HG03469 (cell line): ENCODE data around the gene DPYSL3.
"Not testable (repeated sequence)": the region's sequence is repeated elsewhere in the genome, so short reads cannot be mapped to it uniquely, and the experiment has no call there.

ENCODE experiments used
- ATAC-seq: cut with Tn5 transposase; IDR thresholded peaks from one replicate; pipeline ENCODE4 v1.9.1; 2021; ENCODE audit warnings: mild to moderate bottlenecking, moderate library complexity, moderate number of reproducible peaks; ENCODE audit not compliant: unreplicated experiment

The DPYSL3 gene

DNA sequence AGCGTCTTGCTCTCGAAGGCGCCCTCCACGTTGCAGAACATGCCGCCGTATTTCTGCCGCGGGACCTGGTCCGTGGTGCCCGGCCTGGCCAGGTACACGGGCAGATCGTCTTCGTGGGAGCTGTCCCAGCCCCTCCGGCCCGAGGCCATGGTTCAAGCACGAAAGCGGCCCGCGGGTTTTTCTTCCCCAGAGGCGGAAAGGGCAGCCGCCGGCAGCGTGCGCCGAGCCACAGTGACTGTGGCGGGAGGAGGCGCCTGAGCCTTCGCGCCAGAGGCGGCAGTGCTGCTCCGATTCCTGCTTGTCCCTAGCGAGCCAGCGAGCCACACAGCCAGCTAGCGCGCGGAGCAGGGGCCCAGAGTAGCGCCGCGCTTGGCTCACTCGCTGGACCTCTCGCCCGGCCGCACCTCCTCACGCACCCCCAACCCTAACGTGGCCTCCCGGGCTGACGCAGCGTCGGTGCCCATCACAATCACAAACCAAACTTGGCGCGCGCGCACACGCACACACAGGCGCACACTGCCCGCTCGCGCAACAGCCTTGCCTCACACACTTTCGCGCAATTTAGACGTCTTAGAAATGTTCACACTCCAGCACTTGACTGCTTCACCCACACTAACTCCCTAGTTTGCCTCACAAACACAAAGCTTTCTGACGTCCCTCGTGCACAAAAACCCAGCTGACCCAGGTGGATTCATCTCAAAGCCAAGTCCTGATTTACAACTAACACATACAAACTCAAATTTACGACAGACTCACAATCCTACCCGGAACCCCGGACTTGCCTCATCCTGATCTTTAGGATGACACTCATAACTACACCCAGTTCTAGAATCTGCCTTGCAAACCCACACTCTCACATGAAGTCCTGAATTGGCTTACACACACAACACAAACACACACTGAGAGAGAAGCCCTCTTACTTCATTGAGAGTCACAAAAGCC, at the start of gene DPYSL3:
DPYSL3 (minus strand) TSS at position 359 of the 942 bp plus-strand sequence; CDS start at position 149, 210 bp downstream.
- no peak for ATAC-seq

- ATAC-seq, result no peak
Observed at GRCh38 chr5:147558826-147559225, 49.0 kb upstream of the DPYSL3 start.

- no peak for ATAC-seq
Observed at GRCh38 chr5:147557876-147558745, 48.2 kb upstream of the DPYSL3 start.

DNA sequence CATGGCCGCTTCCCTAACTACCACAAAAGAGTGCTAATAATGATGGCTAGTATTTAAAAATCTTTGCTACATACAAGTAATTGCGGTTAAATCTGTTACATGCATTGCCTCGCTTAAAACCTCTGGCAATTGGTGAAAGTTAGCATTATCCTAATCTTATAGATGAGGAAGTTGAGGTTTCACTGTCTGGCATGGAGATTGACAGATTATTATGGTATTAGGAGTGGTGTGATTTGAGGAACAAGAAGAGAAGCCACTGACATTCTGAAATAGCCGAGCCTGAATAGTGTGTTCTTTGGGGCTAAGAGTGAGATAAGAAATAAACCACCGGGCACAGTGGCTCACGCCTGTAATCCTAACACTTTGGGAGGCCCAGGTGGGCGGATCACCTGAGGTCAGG, 45.3 kb upstream of the DPYSL3 start:
- no peak for ATAC-seq

DNA sequence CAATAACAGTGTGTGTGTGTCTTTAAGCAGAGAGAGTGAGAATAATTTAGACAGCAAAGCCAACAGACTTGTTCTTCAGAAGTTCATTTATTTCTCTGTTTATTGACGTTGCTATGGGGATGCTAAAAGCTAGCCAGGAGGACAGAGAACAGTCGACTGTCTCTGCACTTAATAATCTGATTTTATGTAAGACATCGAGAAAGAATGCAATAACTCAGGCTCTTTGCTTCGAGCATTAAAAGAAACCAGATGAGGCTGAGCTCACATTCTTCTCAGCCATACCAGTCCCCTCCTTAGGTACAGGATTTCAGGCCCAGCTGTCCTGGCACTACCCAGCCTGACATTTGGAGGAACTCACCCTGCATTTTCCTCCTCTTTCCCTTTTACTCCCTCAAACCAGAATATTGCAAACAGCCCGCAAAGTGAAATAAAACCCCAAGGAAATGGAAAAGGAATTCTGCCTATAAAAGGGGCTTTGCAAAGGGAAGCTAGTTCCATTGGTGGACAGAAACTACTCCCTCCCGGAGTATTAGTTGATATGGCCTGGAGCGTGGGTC, 44.5 kb upstream of the DPYSL3 start:
- ATAC-seq, result no peak

GRCh38 chr5:147553817-147554216, 43.9 kb upstream of the DPYSL3 start:
- ATAC-seq, result not testable (repeated sequence)

DNA sequence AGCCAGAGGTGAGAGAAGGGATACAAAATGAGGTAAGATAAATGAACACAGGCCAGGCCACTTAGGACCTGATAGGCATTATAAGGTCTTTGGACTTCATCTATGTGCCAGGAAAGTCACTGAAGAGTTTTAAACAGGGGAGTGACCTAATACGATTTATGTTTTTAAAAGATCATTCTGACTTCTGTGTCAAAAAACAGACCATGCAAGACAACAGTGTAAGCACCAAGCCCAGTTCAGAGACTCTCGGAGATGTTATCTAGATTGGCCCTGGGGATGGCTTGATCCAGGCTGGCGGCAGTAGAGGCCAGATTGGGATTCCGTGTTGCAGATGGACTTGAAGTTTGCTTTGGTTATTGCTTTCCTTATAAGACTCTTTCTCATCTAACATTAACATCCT, 43.0 kb upstream of the DPYSL3 start:
- ATAC-seq, result no peak

- no peak for ATAC-seq
Observed at GRCh38 chr5:147551677-147552076, 41.8 kb upstream of the DPYSL3 start.

GRCh38 chr5:147547730-147548129, 37.9 kb upstream of the DPYSL3 start:
- ATAC-seq, result no peak

DNA sequence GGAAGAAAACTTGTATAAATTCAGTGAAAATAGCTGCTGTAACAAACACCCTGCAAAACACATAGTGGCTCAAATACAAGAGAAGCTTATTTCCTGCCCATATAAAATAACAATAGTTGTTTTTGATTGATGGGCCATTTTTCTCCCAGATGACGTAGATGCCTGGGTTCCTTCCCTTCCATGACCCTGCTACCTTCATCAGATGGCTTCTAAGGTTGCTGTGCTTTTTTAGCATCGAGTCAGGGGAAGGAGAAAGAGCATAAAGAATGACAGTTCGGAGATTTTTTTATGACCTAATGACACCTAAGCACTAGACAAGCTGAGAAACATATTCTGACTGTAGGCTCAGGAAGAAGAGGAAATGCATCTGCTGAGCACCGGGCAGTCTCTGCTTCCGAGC, 34.7 kb upstream of the DPYSL3 start:
- no peak for ATAC-seq

DNA sequence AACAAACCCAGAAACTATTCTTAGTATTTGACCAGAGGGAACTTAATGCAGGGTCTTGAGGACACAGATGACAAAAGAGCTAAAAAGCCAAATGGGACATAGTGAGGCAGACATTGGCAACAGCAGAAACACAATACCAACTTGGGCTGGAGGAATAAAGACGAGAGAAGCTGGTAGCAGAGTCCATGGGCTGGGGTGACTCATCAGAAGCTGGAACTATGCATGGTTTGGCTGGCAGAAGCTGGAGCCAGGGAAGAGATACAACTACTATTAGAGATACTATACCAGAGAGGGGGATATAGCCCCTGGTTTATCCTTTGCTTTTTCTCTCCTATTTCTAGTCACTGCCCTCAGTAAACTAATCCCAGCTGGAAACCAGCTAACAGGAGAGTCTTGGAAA, 29.2 kb upstream of the DPYSL3 start:
- no peak for ATAC-seq

GRCh38 chr5:147538236-147538635, 28.4 kb upstream of the DPYSL3 start:
- ATAC-seq, result no peak

- ATAC-seq, result no peak
Observed at GRCh38 chr5:147534172-147534951, 24.5 kb upstream of the DPYSL3 start.

GRCh38 chr5:147532156-147532555, 22.3 kb upstream of the DPYSL3 start:
- ATAC-seq, result no peak

GRCh38 chr5:147530530-147531389, 20.9 kb upstream of the DPYSL3 start:
- no peak for ATAC-seq

GRCh38 chr5:147523069-147523468, 13.2 kb upstream of the DPYSL3 start:
- no peak for ATAC-seq

- no peak for ATAC-seq
Observed at GRCh38 chr5:147522435-147522834, 12.6 kb upstream of the DPYSL3 start.

GRCh38 chr5:147520450-147520849, 10.6 kb upstream of the DPYSL3 start:
- ATAC-seq, result no peak

DNA sequence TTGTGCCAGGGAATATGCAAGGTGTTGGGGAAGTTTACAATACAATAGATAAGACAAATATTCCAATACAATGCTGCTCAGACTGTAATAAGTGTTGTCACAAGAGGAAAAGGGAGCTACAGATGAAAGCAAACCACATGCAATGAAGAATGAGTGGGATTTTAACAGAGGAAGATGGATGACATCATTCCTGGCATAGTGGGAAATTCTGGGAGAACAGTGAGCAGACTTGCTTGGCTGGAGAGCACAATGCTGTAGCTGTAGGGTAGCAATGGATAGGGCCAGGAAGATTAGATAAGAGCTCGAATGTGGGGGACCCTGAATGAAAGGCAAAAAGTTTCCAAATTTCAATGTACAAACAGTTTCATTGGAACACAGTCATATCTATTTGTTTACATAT, 9.5 kb upstream of the DPYSL3 start:
- no peak for ATAC-seq

DNA sequence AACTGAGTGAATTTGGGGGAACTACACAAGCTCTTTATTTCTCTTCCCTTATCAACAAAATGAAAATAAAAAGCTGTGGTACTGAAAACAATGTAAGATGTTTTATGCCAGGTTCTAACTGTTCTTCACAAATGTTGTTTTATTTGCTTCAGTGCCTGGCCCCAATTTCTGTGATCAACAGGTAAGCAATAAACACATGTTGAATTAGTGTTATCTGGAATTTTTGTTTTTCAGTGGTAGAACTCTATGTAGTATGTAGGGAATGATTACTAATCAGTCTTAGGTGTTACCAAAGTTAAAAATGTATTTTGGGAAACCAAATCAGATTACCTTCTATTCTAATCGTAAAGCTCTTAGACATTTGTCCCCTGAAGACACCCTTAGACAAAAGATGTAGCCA, 7.5 kb upstream of the DPYSL3 start:
- ATAC-seq, result no peak
